ENCODE measurements around the gene PTH2R. TPM values are rescaled to one million over a fixed set of nuclear protein-coding genes. Genes with fewer than 3 reads are reported as not detected.

Gene PTH2R
- total and polyA plus RNA-seq, 2 of the 13 experiments (the other 11 are each of a cell fraction or from before 2014, with no cell fraction given) = 0.04 TPM; not detected in 1

DNA sequence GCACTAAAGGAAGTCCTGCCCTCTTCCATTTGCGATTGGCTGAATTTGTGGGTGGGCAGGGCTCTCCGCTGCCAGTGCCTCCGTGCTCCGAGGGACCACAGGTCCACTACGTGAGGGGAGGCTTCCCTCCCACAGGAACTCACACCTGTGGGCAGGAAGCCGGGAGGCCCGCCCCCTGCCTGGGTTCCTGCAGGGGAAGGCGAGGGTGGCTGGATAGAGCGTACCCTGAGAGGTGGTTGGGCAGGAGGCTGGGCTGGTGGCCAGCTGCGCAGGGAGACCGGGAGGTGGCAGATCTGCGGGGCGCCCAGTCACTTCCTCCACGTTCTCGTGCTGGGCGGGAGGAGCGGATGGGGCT is 47.0 kb upstream of the PTH2R start:
- ChIA-PET CTCF (ENCODE audit: low intra/inter-chr PET ratio, low total read pairs) (no interaction called here), POLR2A (no interaction called here)
- WGBS (ENCODE audit: low lambda C conversion rate) = 93% methylated on average over 17 of the region's 17 CpGs
- no peak overlapping the region for H3K9ac ChIP-seq (ENCODE audit: insufficient read depth, low read depth, low read length)
- BruUV-seq (replicated peaks) = no TSS peak
- in situ Hi-C loops (cut with HindIII; ENCODE audit: extremely low pct_ligation_motif_present, low pct_unique_long_range_greater_than_20kb) (no loop called here), intact Hi-C loops (cut with micrococcal nuclease; ENCODE audit: unreplicated experiment) (loop anchor here (10.0 kb wide), 1 partner anchor 255 kb away; no protein-coding TSS in a partner anchor)
- peaks cover 7% of the 10 kb centered on the region for H3K4me1 ChIP-seq (ENCODE audit: insufficient read depth, low read length)
- H3K27me3 ChIP-seq (ENCODE audit: control insufficient read depth in 1 of 2, insufficient read depth in 2 of 2, low read length in 2 of 2) = no peaks in the 10 kb centered on the region
- no peak overlapping the region for H2AFZ ChIP-seq (ENCODE audit: low read length)
- H3K9me3 ChIP-seq (ENCODE audit: low read length) = peaks cover 5% of the 10 kb centered on the region; the same call in 1 of the 2 replicates
- peak; percentile 41 for ATAC-seq
- no peak for FAIRE-seq
- H3K79me2 ChIP-seq (ENCODE audit: insufficient read depth, low read length) = no peaks in the 10 kb centered on the region
- no peak overlapping the region for H3K4me3 ChIP-seq (replicated peaks in 1 of 3; ENCODE audit: insufficient read depth in 1 of 3, low read depth in 2 of 3, low read length in 3 of 3)
- no peak for DNase-seq (ENCODE audit: low spot score)
- H4K20me1 ChIP-seq (ENCODE audit: insufficient read depth, low read length) = no peaks in the 10 kb centered on the region
- H3K4me2 ChIP-seq (ENCODE audit: low read depth, low read length) = no peak overlapping the region
- H3K36me3 ChIP-seq (replicated peaks in 1 of 2; ENCODE audit: control insufficient read depth in 1 of 2, insufficient read depth in 2 of 2, low read length in 2 of 2) = peaks cover 0 to 11% of the 10 kb centered on the region in 2 experiments; a peak in 4 of 5 replicates
- TF ChIP-seq RFX3 (CRISPR knock-in tag; IDR thresholded peaks at IDR 0.05) = no peak
- no peak for TF ChIP-seq ZZZ3 (CRISPR knock-in tag; IDR thresholded peaks at IDR 0.05; ENCODE audit: borderline replicate concordance)
- TF ChIP-seq DR1 (CRISPR knock-in tag; IDR thresholded peaks at IDR 0.05) = no peak
- TF ChIP-seq SNAPC2 (CRISPR knock-in tag; IDR thresholded peaks at IDR 0.05) = no peak
- TF ChIP-seq ZBTB7B (CRISPR knock-in tag; IDR thresholded peaks at IDR 0.05) = no peak
- TF ChIP-seq DMAP1 (CRISPR knock-in tag; IDR thresholded peaks at IDR 0.05) = no peak
- peak; percentile 42; the same call in 1 of the 2 replicates for TF ChIP-seq POLR2G (IDR thresholded peaks at IDR 0.05; ENCODE audit: low read depth, low read length)
- TF ChIP-seq AGO2 (optimal IDR thresholded peaks at IDR 0.05; ENCODE audit: low read depth, low read length) = peak; percentile 59
- TF ChIP-seq ZSCAN30 (CRISPR knock-in tag; IDR thresholded peaks at IDR 0.05) = no peak
- TF ChIP-seq RAD21 (CRISPR knock-in tag; IDR thresholded peaks at IDR 0.05) = no peak
- TF ChIP-seq KLF6 (CRISPR knock-in tag; IDR thresholded peaks at IDR 0.05) = no peak
- TF ChIP-seq ZMAT3 (CRISPR knock-in tag; conservative IDR thresholded peaks at IDR 0.05) = no peak
- no peak for TF ChIP-seq ZNF720 (CRISPR knock-in tag; IDR thresholded peaks at IDR 0.05)
- no peak for TF ChIP-seq SKI (IDR thresholded peaks at IDR 0.05; ENCODE audit: partially characterized antibody)
- TF ChIP-seq KDM2A (CRISPR knock-in tag; IDR thresholded peaks at IDR 0.05; ENCODE audit: borderline replicate concordance, low read depth) = 0 out of 2 replicates have a peak, but pooled peaks have one; percentile 50
- TF ChIP-seq HDAC2 (CRISPR knock-in tag; IDR thresholded peaks at IDR 0.05) = no peak
- no peak for TF ChIP-seq ZNF501 (CRISPR knock-in tag; IDR thresholded peaks at IDR 0.05)
- no peak for TF ChIP-seq ZC3H4 (CRISPR knock-in tag; IDR thresholded peaks at IDR 0.05; ENCODE audit: borderline replicate concordance)
- TF ChIP-seq ZNF562 (CRISPR knock-in tag; IDR thresholded peaks at IDR 0.05; ENCODE audit: borderline replicate concordance) = no peak
- TF ChIP-seq ZBTB34 (CRISPR knock-in tag; IDR thresholded peaks at IDR 0.05) = no peak
- H3K27ac ChIP-seq (ENCODE audit: extremely low read length, insufficient read depth, low read length) = no peak overlapping the region

Data from HepG2 (cell line).